GM06990 (cell line): Measurements from ENCODE around the gene FRRS1L.

Experiments
- DNase-seq: peaks from one replicate; pipeline ENCODE4 v3.0.0-alpha.2; 2011; ENCODE audit not compliant: insufficient read length; ENCODE audit errors: extremely low read depth
- H3K27me3 ChIP-seq: replicated peaks from 2 replicates; pipeline ENCODE4 v1.6.0; 2011; ENCODE audit warnings: low read length; ENCODE audit not compliant: control insufficient read depth, insufficient read depth
- H3K36me3 ChIP-seq: 2 replicates; pipeline ENCODE4 v1.5.1; 2011; ENCODE audit warnings: low read length; ENCODE audit not compliant: control insufficient read depth, insufficient read depth
- H3K4me3 ChIP-seq: replicated peaks from 2 replicates; pipeline ENCODE4 v1.5.1; 2011; ENCODE audit warnings: low read depth, mild to moderate bottlenecking, control low read depth, low read length
- TF ChIP-seq, protein P1 (sequence below): IDR thresholded peaks from 2 replicates; pipeline ENCODE4 v1.5.1; 2011; ENCODE audit warnings: low read length, control low read depth, mild to moderate bottlenecking, inconsistent platforms; ENCODE audit not compliant: insufficient read depth, poor library complexity, severe bottlenecking

Gene FRRS1L

DNA sequence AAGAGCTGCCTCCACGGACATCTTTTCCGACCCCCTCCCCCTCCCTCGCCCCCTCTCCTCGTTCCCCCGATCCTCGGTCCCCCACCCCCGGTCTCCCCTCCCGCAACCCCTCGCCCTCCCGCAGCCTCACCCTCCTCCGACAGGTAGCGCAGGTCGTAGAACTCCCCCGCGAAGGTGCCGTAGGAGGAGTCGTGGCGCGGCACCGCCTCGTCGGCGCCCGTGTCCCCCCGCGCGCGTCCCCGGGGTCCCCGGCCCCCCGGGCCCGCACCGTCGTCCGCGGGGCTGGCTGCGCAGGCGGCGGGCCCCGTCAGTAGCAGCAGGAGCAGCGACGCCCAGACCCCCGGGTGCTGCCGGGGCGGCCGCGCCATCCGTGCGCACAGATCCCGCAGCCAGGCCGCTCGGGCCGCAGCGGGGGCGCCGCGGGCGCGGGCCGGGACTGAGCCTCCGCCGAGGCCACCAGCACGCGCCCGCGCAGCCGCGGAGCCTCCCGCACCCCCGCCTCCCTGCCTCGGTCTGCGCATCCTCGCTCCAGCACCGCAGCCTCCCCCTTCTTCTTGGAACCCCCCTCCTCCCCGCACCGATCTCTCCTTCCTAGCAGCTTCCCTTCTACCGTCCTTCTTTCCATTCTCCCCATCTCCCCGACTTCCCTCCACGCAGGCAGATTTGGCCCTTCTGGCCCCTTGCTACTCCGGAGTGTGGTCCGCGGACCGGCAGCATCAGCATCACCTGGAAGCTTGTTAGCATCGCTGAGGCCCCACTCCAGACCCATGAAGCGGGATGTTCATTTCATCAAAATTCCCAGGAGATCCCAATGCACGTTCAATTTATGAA is at the start of gene FRRS1L:
Gene FRRS1L (minus strand): TSS at position 479 of the 831 bp plus-strand sequence. CDS start 111 bp downstream, at position 368.
- Histone ChIP-seq H3K36me3 (no peaks in the 10 kb centered on the region), H3K27me3 (no peaks in the 10 kb centered on the region; the same call in 1 of the 2 replicates), H3K4me3 (no peak within 1 kb of the TSS)
- no peak for DNase-seq
- TF ChIP-seq, protein P1, sequence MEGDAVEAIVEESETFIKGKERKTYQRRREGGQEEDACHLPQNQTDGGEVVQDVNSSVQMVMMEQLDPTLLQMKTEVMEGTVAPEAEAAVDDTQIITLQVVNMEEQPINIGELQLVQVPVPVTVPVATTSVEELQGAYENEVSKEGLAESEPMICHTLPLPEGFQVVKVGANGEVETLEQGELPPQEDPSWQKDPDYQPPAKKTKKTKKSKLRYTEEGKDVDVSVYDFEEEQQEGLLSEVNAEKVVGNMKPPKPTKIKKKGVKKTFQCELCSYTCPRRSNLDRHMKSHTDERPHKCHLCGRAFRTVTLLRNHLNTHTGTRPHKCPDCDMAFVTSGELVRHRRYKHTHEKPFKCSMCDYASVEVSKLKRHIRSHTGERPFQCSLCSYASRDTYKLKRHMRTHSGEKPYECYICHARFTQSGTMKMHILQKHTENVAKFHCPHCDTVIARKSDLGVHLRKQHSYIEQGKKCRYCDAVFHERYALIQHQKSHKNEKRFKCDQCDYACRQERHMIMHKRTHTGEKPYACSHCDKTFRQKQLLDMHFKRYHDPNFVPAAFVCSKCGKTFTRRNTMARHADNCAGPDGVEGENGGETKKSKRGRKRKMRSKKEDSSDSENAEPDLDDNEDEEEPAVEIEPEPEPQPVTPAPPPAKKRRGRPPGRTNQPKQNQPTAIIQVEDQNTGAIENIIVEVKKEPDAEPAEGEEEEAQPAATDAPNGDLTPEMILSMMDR = no peak

GRCh38 chr9:109214414-109214813 is 47.4 kb upstream of the FRRS1L start:
- Histone ChIP-seq H3K27me3 (no peaks in the 10 kb centered on the region; the same call in none of the 2 replicates), H3K4me3 (no peak overlapping the region), H3K36me3 (no peaks in the 10 kb centered on the region)
- TF ChIP-seq, protein P1 = no peak
- DNase-seq = no peak

DNA sequence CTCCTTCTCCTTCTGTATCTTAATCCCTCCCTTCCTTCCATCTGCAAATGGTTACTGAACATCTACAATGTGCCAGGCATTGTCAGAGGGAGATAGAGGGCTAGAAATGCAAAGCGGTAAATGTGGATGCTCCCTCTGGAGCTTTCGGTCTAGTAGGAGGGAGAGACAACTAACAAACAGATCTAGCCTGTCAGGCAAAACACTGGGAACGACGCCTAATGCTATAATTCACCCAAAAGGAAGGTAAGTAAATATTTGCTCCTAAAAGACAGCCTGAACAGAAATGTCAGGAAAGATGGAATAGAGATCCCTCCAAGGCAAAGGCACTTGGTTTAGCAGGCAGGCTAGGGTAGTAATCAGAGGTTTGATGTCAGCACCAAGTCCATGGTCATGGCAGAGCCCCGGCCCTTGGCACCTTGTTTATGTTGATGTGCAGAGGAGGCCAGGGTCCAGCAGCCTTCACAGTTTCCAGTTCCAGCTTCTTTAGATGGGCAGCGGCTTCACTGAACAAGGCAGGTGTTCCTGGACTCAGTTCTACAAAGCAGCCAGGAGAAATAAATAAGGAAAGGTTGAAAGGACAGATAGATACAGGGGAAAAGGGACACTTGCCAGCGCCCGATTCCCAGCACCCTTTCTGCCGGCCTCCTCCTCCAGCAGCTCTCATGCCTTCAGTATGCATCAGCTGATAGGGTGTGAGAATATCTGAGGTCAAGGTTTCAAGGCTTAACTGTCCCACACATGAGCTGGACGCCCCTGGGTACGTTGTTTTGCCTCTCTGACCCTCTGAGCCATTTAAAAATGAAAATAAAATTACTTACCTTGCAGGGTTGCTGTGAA is 46.5 kb upstream of the FRRS1L start:
- no peaks in the 10 kb centered on the region for H3K36me3 ChIP-seq
- H3K27me3 ChIP-seq = no peaks in the 10 kb centered on the region; the same call in none of the 2 replicates
- H3K4me3 ChIP-seq = no peak overlapping the region
- TF ChIP-seq, protein P1 = no peak
- DNase-seq = no peak

GRCh38 chr9:109212768-109213167 is 45.7 kb upstream of the FRRS1L start:
- H3K4me3 ChIP-seq = no peak overlapping the region
- no peaks in the 10 kb centered on the region; the same call in none of the 2 replicates for H3K27me3 ChIP-seq
- no peaks in the 10 kb centered on the region for H3K36me3 ChIP-seq
- TF ChIP-seq, protein P1 = no peak
- DNase-seq = no peak

DNA sequence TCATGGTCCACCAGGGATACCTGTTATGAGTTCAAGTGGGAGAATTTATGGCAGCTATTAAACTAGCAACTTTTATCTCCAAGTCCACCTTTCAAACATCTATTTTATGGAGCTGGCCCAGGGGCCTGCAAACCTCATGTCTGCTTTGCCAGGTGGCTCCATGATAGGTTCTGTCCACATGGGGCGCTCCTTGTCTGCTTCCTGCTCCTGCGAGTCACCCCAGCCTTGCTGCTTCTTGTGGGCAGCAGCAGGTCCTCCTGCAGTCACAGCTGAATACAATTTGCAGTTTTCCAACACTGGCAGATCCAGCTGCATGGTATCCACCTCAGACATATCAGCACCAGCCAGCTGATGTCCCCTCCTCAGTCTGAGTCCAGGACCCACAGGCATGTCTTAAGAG is 39.6 kb upstream of the FRRS1L start:
- Histone ChIP-seq H3K36me3 (no peaks in the 10 kb centered on the region), H3K27me3 (no peaks in the 10 kb centered on the region; the same call in 1 of the 2 replicates), H3K4me3 (no peak overlapping the region)
- DNase-seq = no peak
- TF ChIP-seq, protein P1 = peak; percentile 8
